Vagina (tissue), 2 donors: ENCODE measurements around the gene POU2AF3.
"Not testable (repeated sequence)": the region's sequence is repeated elsewhere in the genome, so short reads cannot be mapped to it uniquely, and the experiment has no call there.

Experiments
- POLR2A ChIP-seq, 2 donors: fragments of 450-650 bp; IDR thresholded peaks; one replicate each; pipeline ENCODE4 v1.6.1; 2017; ENCODE audit warnings: antibody characterized with exemption in 2 of 2, mild to moderate bottlenecking in 2 of 2, moderate library complexity in 2 of 2
- POLR2AphosphoS5 ChIP-seq, 2 donors: sonication (generic); formaldehyde crosslinking; IDR thresholded peaks; one replicate each; pipeline ENCODE4 v1.9.0; 2017; ENCODE audit warnings: antibody characterized with exemption in 2 of 2, mild to moderate bottlenecking in 2 of 2, low read depth in 1 of 2; ENCODE audit not compliant: insufficient read depth in 1 of 2
- TF ChIP-seq, protein P1 (sequence below), 3 experiments: fragments of 450-650 bp in 2 of 3; fragments of 200-600 bp in 1 of 3; sonication (generic) in 1 of 3; IDR thresholded peaks; one replicate each; pipeline ENCODE4 v1.5.1; 2017 to 2019; ENCODE audit warnings: antibody characterized with exemption in 3 of 3, mild to moderate bottlenecking in 2 of 3, moderate library complexity in 2 of 3

GRCh38 chr11:111292408-111292807, 5.9 kb upstream of the POU2AF3 start:
- TF ChIP-seq, protein P1, sequence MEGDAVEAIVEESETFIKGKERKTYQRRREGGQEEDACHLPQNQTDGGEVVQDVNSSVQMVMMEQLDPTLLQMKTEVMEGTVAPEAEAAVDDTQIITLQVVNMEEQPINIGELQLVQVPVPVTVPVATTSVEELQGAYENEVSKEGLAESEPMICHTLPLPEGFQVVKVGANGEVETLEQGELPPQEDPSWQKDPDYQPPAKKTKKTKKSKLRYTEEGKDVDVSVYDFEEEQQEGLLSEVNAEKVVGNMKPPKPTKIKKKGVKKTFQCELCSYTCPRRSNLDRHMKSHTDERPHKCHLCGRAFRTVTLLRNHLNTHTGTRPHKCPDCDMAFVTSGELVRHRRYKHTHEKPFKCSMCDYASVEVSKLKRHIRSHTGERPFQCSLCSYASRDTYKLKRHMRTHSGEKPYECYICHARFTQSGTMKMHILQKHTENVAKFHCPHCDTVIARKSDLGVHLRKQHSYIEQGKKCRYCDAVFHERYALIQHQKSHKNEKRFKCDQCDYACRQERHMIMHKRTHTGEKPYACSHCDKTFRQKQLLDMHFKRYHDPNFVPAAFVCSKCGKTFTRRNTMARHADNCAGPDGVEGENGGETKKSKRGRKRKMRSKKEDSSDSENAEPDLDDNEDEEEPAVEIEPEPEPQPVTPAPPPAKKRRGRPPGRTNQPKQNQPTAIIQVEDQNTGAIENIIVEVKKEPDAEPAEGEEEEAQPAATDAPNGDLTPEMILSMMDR (IDR thresholded peaks at IDR 0.05): not testable (repeated sequence)
- TF ChIP-seq POLR2A (IDR thresholded peaks at IDR 0.05); POLR2AphosphoS5 (IDR thresholded peaks at IDR 0.05; ENCODE audit: insufficient read depth in 1 of 2, low read depth in 1 of 2): not testable (repeated sequence)
